HG03135 (cell line): ENCODE measurements around the gene POC1A.
"Not testable (repeated sequence)": the region's sequence is repeated elsewhere in the genome, so short reads cannot be mapped to it uniquely, and the experiment has no call there.

Source experiments
- ATAC-seq: cut with Tn5 transposase; IDR thresholded peaks from one replicate; pipeline ENCODE4 v1.9.1; 2021; ENCODE audit warnings: mild to moderate bottlenecking, moderate library complexity; ENCODE audit not compliant: unreplicated experiment

POC1A gene

DNA sequence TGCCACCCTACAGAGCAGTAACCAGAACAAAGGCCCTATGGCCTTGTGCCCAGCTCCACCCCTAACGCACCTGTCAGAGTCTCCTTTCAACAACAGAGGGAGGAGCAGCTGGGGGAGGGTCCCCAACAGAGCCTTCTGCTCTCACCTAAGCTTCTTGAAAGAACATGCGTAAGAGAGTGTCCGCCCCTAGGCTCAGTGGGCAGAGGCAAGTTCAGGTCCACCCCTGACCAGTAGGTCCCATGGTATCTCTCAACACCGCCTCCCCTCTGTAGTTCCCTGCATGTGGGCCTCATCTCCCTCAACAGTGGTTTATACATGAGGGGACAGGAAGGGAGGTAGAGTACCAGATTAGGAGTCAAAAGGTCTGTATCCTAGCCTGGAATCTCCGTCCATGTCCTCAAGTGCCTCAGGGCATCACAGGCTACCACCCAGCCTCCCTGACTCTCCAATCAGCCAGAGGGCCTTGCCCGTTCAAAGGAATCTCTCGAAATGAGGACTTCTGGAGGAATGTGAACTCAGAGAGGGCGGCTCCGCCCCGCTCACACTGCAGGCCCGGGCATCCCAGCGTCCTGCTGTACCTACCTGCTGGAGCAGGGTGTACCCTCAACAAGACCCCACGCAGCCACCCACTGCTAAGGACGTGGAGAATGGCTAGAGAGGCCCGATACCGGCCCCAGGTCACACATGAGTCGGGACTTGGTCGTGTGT lies 680 bp downstream of the POC1A start:
- ATAC-seq, result peak; percentile 2

DNA sequence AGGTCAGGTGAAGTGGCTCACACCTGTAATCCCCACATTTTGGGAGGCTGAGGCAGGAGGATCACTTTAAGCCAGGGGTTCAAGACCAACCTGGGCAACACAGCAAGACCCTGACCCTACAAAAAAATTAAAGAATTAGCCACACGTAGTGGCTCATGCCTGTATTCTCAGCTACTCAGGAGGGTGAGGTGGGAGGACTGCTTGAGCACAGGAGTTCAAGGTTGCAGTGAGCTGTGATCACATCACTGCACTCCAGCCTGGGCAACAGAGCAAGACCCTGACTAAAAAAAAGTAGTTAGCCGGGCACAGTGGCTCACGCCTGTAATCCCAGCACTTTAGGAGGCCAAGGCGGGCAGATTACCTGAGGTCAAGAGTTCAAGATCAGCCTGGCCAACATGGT lies 2.2 kb downstream of the POC1A start:
- ATAC-seq, result not testable (repeated sequence)

DNA sequence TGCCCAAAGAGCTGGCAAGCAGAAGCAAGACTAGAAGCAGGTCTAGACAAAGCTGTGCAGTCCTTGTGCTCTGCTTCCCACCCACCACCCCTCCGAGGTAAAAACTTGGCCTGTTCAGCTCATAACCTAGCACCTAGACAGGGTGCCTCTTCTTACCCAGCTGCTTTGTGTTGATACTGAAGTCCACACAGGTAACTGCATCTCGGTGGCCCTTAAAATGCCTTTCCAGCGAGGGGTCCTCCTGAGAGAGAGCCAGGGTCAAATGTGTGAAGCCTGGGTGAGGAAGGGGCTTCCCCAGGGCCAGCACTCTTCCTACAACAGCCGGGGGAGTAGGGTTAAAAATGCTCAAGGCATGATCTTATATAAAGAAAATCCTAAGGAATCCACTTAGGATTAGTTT lies 3.4 kb downstream of the POC1A start:
- no peak for ATAC-seq

DNA sequence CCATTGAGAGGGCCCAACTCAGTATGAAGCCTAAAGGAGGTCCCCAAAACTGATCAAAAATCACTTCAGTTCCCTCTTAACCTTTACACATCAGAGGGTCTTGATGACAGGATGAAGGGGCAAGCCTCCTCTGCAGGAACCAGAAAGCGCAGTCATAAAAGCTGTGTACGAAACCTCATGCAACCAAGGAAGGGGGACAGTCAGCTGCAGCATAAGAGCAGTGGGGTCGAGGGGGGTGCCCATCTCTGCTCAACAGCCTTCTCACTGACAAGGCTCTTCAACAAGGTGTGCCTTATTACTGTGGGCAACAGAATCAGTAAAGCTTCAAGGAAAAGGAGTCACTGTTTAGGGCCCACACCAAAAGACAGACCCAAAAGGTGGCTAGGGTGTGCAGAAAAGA lies 3.9 kb downstream of the POC1A start:
- ATAC-seq, result no peak

DNA sequence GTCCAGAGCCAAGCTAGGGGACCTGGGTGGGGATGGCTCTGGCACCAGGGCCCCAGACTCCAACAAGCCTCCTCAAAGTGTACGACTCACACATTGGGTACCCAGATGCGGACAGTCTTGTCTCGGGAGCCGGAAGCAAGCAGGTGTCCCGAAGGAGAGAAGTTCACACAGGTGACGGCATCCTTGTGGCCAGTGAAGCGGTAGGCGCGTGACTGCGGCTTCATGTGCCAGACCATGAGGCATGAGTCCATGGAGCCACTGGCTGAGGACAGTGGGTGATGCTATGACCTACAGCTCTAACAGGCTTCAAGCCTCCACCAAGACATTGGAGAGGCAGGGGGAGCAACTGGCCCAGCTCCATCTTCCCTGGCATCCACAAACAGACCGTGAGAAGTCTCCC lies 4.5 kb downstream of the POC1A start:
- no peak for ATAC-seq

DNA sequence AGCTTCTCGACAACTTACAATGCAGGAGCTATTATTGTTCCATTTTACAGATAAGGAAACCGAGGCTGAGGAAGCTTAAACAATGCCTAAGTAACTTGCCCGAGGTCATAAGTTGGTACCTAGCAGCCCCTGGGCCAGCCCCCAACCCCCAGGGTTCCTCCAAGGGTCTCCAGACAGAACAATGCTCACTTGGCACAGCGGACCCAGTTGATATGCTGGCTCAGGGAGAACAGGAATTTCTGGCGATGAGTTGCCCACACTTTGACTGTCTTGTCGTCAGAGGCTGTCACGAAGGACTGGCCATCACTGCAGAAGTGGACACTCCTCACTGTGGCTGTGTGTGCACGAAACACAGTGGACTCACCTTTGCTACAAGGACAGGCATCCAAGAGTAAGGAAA lies 5.2 kb downstream of the POC1A start:
- ATAC-seq, result no peak

DNA sequence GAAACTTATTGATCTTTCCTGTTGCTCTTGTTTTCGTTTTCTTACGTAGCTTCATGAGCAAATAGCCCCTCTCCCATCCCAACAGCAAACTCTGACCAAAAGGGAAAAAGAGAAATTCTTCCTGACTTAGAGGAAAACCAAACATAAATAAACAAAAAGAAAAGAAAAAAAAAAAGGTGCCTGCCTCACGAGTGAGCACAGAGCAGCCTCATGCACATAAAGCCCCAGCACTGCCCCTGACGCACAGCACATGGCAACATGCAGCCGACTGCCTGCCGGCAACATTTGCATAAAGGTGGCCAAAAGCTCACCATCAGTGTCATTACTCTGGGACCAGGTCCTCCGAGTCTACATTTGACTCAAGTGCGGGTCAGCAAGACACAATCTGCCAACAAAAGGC lies 6.4 kb downstream of the POC1A start:
- no peak for ATAC-seq

DNA sequence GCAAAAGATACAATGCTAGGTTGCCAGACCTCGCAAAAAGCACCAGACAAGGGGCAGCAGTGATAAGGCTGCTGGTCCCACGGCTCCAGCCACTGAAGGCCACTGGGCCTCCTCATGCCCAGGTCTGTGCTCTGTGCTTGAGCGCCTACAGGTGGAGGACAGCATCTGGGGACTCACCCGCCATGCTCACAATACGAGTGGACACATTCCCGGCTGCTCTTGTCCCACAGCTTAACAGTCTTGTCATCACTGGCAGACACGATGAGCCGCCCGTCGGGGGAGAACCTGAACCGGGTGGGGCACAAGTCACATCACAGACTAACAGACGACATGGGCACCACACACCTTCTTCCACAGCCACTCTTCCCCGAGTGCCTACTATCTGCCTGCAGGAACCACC lies 7.4 kb downstream of the POC1A start:
- no peak for ATAC-seq

DNA sequence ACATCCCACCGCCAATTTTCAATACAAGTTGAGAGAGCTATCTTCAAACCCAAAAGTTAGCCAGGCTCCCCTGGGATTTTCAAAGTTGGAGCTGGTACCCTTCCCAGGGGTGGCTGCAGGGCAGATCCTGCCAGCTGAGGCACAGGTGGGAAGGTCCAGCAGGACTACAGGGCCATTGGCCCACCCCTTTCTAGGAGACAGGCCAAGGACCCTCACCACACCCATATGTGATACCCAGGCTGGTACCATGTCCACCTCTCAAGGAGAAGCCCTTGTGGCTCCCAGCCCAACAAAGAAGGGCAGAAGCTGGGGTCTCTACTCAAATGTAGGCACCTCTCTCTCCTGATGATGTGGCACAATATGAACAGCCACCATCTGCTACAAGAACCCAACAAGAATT lies 8.0 kb downstream of the POC1A start:
- ATAC-seq, result no peak

DNA sequence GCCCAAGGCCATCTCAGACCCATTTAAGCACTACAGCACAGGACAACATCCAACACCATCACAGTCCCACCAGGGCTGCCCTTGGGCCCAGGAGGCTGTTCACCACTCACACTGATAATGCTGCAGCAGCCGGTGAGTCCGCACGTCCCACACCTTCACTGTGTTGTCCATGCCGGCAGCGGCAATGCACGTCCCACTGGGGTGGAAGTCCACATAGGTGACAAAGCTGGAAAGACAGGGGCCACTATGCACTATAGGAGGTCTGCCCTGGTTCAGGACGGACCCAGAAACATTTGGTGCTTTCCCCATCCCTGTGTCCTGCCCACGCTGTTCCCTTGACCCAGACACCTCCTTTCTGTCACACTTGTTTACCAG lies 8.5 kb downstream of the POC1A start:
- ATAC-seq, result no peak

DNA sequence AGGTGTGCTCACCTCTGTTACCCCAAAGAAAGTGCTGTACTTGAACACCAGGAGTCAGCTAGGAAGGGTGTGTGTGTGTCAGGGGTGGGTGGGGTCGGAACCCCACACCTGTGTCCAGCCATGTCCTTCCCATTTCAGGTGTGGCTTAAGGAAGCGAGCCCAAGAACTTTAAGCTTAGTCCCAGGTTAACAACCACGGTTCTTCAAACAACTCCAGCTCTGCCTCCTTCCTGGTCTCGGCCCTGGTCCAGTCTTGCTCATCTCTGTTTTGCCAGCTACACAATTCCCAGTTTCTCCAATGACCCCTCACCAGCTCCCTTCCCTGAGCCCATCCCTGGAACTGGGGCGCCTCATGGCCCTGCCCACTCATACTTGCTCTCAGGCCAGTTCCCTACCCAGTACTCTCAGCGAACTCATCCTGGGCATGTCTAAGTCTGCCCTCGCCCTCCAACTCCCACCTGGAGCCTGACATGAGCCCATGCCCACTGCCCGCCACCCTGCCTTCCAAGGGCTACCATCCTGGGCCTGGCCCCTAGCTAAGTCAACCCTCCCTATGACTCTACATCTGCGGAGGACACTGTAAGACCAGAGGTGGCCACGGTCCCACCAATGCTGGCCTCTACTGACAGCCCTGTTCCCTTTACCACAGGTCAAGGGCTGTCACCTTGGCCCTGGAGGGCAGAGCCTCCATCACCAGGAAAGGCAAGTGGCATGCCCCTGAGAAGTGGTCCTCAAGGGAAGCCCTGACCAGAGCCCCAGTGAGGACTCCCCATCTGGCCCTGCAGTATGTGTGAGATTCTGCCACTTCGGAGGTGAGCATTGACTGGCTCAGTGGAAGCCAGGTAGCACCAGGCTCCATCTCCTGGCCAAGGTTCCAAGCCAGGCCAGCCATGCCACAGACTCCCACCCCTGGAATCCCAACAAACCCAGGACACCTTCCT lies 9.2 kb downstream of the POC1A start:
- ATAC-seq, result no peak

DNA sequence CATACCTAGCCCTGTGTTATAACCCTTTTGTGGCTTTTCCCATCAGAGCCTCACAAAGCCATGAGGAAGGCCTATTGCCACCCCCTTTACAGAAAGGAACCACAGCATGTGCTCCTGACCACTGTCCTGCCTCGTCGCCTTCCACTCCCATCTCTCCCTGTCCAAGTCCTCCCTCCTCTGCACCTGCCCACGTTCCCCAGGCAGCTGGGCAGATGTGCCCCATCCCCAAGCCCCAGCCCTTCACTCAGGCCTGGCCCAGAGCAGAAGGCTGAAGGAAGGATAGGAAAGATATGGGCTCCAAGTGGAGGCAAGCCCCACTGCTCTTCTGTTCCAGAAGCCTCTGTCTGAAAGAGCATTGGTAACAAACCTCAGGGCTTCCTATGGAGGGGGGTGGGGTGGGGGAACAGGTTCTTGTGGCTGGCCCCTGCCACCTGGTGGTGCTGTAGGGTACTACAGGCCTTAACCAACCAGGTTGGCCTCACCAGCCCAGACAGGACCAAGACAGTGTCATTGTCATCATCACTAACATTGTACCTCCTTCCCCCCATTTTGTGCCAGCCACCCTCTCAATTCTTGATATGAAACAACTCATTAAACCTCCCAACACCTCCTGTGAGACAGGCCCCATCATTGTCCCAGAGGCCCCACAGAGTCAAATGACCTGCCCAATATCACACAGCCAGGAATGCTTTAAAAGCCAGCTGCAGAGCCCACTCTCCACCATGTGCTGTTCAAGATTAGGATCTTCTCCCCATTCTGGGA lies 10.0 kb downstream of the POC1A start:
- ATAC-seq, result no peak

DNA sequence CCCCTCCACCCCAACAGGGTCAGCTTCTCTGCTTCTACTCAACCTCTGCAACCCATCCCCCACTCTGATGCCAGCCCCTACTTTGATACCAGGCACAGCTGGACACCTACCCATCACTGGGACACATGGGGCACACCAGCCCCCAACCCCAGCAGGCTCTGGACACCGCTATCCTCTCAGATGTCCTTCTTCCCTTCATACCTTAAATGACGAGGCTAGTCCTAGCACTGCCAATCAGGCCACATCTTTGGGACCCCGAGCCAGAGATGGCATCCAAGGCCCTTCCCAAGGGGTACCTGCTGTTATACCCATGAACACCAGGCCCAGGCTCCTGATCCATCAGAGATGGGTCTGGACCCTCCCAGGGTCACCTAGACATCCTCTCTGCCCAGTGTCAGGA lies 10.6 kb downstream of the POC1A start:
- no peak for ATAC-seq

DNA sequence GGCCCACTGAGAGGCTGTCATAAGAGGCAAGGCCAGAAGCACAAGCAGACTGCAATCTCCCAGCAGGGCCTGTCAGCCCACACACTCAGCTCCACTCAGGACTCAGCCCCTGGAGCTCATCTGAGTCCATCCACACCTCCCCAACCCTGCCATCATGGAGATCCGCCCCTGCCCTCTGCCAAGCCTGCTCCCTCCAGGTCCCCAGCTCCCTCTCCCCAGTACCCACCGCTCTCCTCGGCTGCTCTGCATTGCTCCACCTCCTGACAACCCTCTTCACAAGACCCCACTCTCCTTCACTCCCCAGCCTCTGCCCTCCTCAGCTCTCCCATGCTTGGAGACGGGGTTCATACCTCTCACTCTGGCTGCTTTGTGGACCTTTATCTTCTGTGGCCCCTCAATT lies 11.1 kb downstream of the POC1A start:
- ATAC-seq, result no peak

DNA sequence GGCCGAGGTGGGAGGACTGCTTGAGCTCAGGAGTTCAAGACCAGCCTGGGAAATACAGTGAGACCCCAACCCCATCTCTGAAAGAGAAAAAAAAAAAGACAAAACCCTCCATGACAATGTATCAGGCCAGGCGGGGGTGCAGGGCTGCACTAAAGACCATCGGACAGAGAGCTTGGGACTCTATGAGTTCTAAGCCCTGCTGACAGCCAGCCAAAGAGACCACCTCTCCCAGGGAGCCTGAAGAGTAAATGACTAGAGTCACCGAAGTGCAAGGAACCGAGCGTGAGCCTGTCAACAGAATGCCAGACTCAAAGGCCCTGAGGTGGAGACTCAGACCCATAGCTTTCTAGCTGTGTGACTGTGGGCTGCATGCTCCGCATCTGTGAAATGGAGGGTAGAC lies 12.5 kb downstream of the POC1A start:
- ATAC-seq, result no peak

DNA sequence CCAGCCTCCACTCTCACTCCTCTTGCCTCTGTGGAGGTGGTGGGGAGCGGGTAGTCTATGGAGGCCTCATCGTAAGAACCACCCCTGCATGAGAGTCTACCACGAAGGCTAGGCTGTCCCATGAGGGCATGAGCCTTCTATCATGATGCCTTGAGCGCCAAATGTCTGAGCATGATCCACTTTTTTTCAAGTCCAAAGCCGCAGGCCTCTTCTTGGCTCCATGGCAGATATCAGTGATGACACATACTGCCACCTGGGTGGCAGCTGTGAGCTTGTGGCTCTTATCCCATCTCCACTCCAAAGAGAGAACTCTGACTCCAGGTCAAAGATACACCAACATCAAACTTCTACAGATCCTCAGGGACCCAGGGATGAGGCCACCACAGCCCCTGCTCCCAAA lies 13.5 kb downstream of the POC1A start:
- no peak for ATAC-seq

DNA sequence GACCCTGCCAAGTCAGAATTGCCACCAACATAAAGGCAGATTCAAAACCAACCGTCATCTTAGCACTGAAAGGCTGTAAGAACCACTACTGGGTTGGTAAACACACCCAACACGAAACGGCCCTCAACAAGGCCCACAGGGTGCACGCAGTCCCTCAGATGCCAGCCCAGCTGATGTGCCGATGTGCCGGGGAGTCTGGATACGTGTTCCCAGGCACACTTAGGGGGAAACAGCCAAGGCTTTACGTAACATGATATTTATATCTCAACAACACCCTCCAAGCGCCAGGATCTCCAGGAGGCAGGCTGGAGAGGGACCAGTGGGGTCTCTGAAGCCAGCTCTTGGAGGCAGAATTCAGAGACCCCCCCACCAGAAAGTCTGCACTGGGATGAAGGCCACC lies 14.2 kb downstream of the POC1A start:
- ATAC-seq, result no peak

DNA sequence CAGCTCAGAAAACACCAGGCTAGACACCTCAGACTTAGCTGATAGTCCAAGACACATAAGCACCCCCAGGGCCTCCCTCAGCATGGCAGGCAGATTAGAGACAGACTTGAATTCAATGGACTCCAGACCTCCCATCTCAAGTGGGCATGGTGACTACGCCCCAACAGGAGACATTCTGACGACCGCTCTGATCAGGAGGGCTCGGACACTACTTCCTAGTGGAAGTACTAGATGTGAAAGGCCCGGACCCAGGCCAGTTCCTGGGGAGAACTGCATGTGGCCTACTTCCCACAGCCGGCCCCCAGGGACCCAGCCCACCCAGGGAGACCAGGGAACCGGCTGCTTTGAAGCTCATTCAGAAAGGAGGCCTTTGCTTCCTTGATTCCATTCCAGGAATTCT lies 16.9 kb downstream of the POC1A start:
- no peak for ATAC-seq

DNA sequence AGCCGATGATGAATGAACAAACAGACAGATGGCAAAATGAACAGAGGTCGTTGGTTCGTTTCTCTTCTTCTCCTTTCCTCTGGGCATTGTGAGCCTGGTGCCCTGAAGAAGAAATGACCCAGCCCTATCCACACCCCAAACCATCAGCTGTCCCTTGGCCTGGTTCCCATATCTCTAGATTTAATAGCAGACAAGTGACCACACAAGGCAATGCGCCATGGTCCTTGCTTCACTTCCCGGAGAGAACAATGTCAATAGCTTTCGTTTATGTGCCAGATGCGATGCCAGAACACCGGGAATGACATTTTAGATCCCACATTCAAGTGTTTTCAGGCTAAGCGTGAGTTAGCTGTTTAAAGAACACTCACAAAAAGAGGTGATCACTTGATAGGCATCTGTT lies 17.7 kb downstream of the POC1A start:
- ATAC-seq, result no peak

DNA sequence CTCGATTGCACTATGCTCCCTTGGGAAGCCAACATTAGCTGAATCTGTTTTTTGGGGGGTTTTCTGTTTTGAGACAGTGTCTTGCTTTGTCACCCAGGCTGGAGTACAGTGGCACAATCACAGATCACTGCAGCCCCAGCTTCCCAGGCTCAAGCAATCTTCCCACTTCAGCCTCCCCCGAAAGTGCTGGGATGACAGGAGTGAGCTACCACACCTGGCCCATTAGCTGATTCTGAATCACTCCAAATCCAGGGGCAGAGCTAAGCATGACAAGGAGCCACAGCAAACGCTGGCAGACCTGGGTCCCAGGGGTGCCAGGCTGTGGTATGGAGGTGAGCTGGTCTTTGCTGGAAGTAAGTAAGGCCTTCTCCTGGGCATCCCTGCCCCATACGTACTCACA lies 18.9 kb downstream of the POC1A start:
- ATAC-seq, result no peak

DNA sequence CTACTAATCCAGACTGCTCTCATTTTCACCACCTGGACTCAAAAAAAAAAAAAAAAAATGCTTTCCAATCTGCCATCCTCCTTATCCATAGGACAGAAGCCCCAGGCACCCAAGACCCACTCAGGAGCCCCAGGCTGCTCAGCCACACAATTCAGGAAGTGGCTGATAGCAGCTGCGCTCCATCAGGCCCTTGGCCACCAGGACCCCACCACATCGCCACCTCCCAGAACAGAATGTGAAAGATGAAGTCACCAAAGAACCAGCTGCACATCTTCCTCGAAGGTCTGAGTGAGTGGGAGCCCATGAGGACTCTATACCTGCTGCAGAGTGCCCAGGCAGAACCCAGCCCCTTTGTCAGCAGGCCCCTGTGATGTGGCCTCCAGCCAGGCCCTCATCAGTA lies 19.5 kb downstream of the POC1A start:
- no peak for ATAC-seq

DNA sequence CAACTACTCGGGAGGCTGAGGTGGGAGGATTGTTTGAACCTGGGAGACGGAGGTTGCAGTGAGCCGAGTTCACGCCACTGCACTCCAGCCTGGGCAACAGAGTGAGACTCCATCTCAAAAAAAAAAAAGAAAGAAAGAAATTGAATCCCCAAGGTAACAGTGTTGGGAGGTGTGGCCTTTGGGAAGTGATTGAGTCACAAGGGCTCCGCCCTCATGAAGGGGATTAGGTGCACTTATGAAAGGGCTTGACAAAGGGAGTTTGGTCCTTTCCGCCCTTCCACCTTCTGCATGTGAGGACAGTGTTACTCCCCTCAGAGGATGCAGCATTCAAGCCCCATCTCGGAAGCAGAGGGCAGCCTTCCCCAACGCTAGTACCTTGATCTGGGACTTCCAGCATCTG lies 21.3 kb downstream of the POC1A start:
- no peak for ATAC-seq
